B cell (primary cell): ENCODE results near the gene HDHD5. TPM values are rescaled to one million over a fixed set of nuclear protein-coding genes. Genes with fewer than 3 reads are reported as not detected.

Experiments
- ATAC-seq: fragments of 200-7000 bp; cut with Tn5 transposase; one replicate; pipeline ENCODE4 v1.10.0; 2021; ENCODE audit warnings: low read depth, mild to moderate bottlenecking, moderate number of reproducible peaks, moderate library complexity
- CTCF ChIA-PET: fragments of 350-600 bp; sonication (Branson Sonifier 250); formaldehyde crosslinking; loops from one replicate; lab custom pipeline; 2021; ENCODE audit warnings: antibody characterized with exemption, inconsistent platforms; lab: Charles Lee
- POLR2A ChIA-PET: fragments of 350-600 bp; sonication (Branson Sonifier 250); formaldehyde crosslinking; loops from one replicate; lab custom pipeline; 2021; ENCODE audit warnings: antibody characterized with exemption; lab: Charles Lee
- DNase-seq: peaks from one replicate; pipeline ENCODE4 v3.0.0; 2013
- H2AFZ ChIP-seq: 2 replicates; pipeline ENCODE4 v1.6.1; 2012; ENCODE audit warnings: mild to moderate bottlenecking, low read depth, low read length; ENCODE audit not compliant: insufficient read depth, poor library complexity, severe bottlenecking
- H3K27ac ChIP-seq, 2 donors: 1 replicate in 1 of 2; 2 replicates in 1 of 2; pipeline ENCODE4 v1.5.1; 2012 to 2013; ENCODE audit warnings: low read length in 2 of 2, mild to moderate bottlenecking in 2 of 2, moderate library complexity in 1 of 2
- H3K27me3 ChIP-seq, 4 experiments: fragments of 200-600 bp in 1 of 4; sonication (generic) in 1 of 4; replicated peaks in 1 of 4; 1 replicate in 2 of 4; 2 replicates in 2 of 4; pipeline versions ENCODE4 v1.6.1 to v1.7.0; 2013 to 2016; ENCODE audit warnings: low read length in 3 of 4, mild to moderate bottlenecking in 2 of 4, mixed read lengths in 1 of 4, moderate library complexity in 1 of 4; ENCODE audit not compliant: insufficient read depth in 4 of 4, control insufficient read depth in 3 of 4; ENCODE audit errors: control extremely low read depth in 1 of 4
- H3K36me3 ChIP-seq, 2 experiments: replicated peaks in 1 of 2; 1 replicate in 1 of 2; 2 replicates in 1 of 2; pipeline versions ENCODE4 v1.6.1 to v1.7.1; 2013; ENCODE audit warnings: low read length in 1 of 2; ENCODE audit not compliant: insufficient read depth in 2 of 2, control insufficient read depth in 1 of 2; ENCODE audit errors: control extremely low read depth in 1 of 2, extremely low read depth in 1 of 2
- H3K4me1 ChIP-seq, 2 donors: fragments of 200-600 bp in 1 of 2; sonication (generic) in 1 of 2; 1 replicate in 1 of 2; 2 replicates in 1 of 2; pipeline versions ENCODE4 v1.5.1 to v1.6.1; 2013 to 2017; ENCODE audit warnings: low read length in 2 of 2; ENCODE audit not compliant: control insufficient read depth in 2 of 2, insufficient read depth in 2 of 2
- H3K4me2 ChIP-seq: replicated peaks from 2 replicates; pipeline ENCODE3; 2012; ENCODE audit warnings: mild to moderate bottlenecking, low read depth, low read length; ENCODE audit not compliant: poor library complexity, severe bottlenecking
- H3K4me3 ChIP-seq, 5 experiments: fragments of 200-600 bp in 1 of 5; sonication (generic) in 1 of 5; 1 replicate in 3 of 5; 2 replicates in 2 of 5; pipeline versions ENCODE4 v1.5.1 to v1.7.0; 2011 to 2016; ENCODE audit warnings: low read length in 4 of 5, mild to moderate bottlenecking in 4 of 5, low read depth in 2 of 5, control low read depth in 1 of 5, moderate library complexity in 1 of 5; ENCODE audit not compliant: insufficient read depth in 1 of 5; ENCODE audit errors: control extremely low read depth in 1 of 5, extremely low read depth in 1 of 5
- H3K79me2 ChIP-seq: fragments of 200-600 bp; sonication (generic); one replicate; pipeline ENCODE4 v1.6.0; 2016; ENCODE audit warnings: low read length; ENCODE audit not compliant: control insufficient read depth, insufficient read depth
- H3K9ac ChIP-seq: fragments of 200-600 bp; sonication (generic); 2 replicates; pipeline ENCODE4 v1.6.1; 2017; ENCODE audit warnings: mild to moderate bottlenecking, low read length, moderate library complexity
- H3K9me3 ChIP-seq, 3 donors: one replicate each; pipeline versions ENCODE4 v1.6.1 to v1.7.1; 2013; ENCODE audit warnings: low read length in 2 of 3; ENCODE audit not compliant: control insufficient read depth in 2 of 3, insufficient read depth in 1 of 3; ENCODE audit errors: control extremely low read depth in 1 of 3
- H4K20me1 ChIP-seq: 2 replicates; pipeline ENCODE4 v1.6.0; 2012; ENCODE audit warnings: mild to moderate bottlenecking, low read length; ENCODE audit not compliant: insufficient read depth, control insufficient read depth, poor library complexity, severe bottlenecking
- H3K27ac Mint-ChIP-seq: one replicate; pipeline ENCODE4 v1.8.0; 2021; ENCODE audit warnings: mixed read lengths
- H3K27me3 Mint-ChIP-seq: one replicate; pipeline ENCODE4 v1.8.0; 2021; ENCODE audit warnings: mixed read lengths
- H3K4me1 Mint-ChIP-seq: one replicate; pipeline ENCODE4 v1.8.0; 2021; ENCODE audit warnings: mixed read lengths
- H3K4me3 Mint-ChIP-seq: one replicate; pipeline ENCODE4 v1.8.0; 2021; ENCODE audit warnings: mixed read lengths
- H3K9me3 Mint-ChIP-seq: one replicate; pipeline ENCODE4 v1.8.0; 2022; ENCODE audit warnings: mixed read lengths; ENCODE audit not compliant: insufficient read depth
- EZH2 ChIP-seq: IDR thresholded peaks from 2 replicates; pipeline ENCODE4 v1.6.1; 2012; ENCODE audit warnings: borderline replicate concordance, low read depth, mild to moderate bottlenecking, moderate library complexity, low read length; ENCODE audit not compliant: insufficient read depth, poor library complexity, severe bottlenecking
- WGBS: methylation state at CpG from one replicate; pipeline ENCODE4 v1.1.5; 2013; ENCODE audit warnings: missing lambda C conversion rate; ENCODE audit not compliant: insufficient coverage; 5-methylcytosine and 5-hydroxymethylcytosine counted together
- intact Hi-C: fragments of 100-400 bp; cut with micrococcal nuclease; formaldehyde crosslinking; loops from one replicate; pipeline ENCODE4 v1.10.0; 2022
- polyA plus RNA-seq: library from polyadenylated mRNA; depleted of rRNA; stranded (reverse); fragments of >200 nt; gene quantifications from 2 replicates; pipeline ENCODE4 v1.2.3, GENCODE V29; 2012
- total RNA-seq, 2 donors: library from RNA; stranded (reverse); fragments of 120-200 nt in 1 of 2; gene quantifications; 1 replicate in 1 of 2; 2 replicates in 1 of 2; pipeline versions ENCODE4 v1.2.3 to v1.2.4, GENCODE V29; 2013 to 2022
- TF ChIP-seq, protein P1 (sequence below): fragments of 200-600 bp; IDR thresholded peaks from one replicate; pipeline ENCODE4 v1.8.0; 2022; ENCODE audit warnings: antibody characterized with exemption, mild to moderate bottlenecking

The HDHD5 gene
- total and polyA plus RNA-seq, 2 donors (not counting 1 experiment from before 2014, with no cell fraction given), result 17.7 to 37.7 TPM

- H3K4me3 Mint-ChIP-seq, result no peak overlapping the region
- Histone ChIP-seq H3K36me3 (peaks cover 2 to 32% of the 10 kb centered on the region in 2 experiments), H3K4me3 (no peak overlapping the region), H3K27ac (no peak overlapping the region), H3K4me1 (no peaks in the 10 kb centered on the region), H3K79me2 (no peaks in the 10 kb centered on the region), H3K4me2 (no peak overlapping the region), H2AFZ (no peak overlapping the region), H3K9me3 (no peaks in the 10 kb centered on the region), H4K20me1 (no peaks in the 10 kb centered on the region), H3K9ac (no peak overlapping the region), H3K27me3 (no peaks in the 10 kb centered on the region)
- no peak overlapping the region for H3K27ac Mint-ChIP-seq
- no peaks in the 10 kb centered on the region for H3K4me1 Mint-ChIP-seq
- no peaks in the 10 kb centered on the region for H3K27me3 Mint-ChIP-seq
- WGBS, result 97% methylated on average over 11 of the region's 12 CpGs
- ChIA-PET CTCF (interaction anchor here (1.5 kb wide), 1 partner anchor 310 kb away, joined by 4 read pairs; no protein-coding TSS in a partner anchor), POLR2A (interaction anchor here (0.7 kb wide), 1 partner anchor 514 kb away, joined by 3 read pairs; no protein-coding TSS in a partner anchor)
- DNase-seq (no peak), ATAC-seq (no peak)
- TF ChIP-seq, protein P1, sequence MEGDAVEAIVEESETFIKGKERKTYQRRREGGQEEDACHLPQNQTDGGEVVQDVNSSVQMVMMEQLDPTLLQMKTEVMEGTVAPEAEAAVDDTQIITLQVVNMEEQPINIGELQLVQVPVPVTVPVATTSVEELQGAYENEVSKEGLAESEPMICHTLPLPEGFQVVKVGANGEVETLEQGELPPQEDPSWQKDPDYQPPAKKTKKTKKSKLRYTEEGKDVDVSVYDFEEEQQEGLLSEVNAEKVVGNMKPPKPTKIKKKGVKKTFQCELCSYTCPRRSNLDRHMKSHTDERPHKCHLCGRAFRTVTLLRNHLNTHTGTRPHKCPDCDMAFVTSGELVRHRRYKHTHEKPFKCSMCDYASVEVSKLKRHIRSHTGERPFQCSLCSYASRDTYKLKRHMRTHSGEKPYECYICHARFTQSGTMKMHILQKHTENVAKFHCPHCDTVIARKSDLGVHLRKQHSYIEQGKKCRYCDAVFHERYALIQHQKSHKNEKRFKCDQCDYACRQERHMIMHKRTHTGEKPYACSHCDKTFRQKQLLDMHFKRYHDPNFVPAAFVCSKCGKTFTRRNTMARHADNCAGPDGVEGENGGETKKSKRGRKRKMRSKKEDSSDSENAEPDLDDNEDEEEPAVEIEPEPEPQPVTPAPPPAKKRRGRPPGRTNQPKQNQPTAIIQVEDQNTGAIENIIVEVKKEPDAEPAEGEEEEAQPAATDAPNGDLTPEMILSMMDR, result no peak
- TF ChIP-seq EZH2, result no peak
- intact Hi-C loops, result no loop called here
- H3K9me3 Mint-ChIP-seq, result no peaks in the 10 kb centered on the region
Observed at GRCh38 chr22:17191163-17191784, 32.2 kb upstream of the HDHD5 start.

- no peak overlapping the region for H3K4me3 ChIP-seq
- H3K4me1 ChIP-seq, result no peaks in the 10 kb centered on the region
- intact Hi-C loops, result no loop called here
- ATAC-seq (no peak), DNase-seq (no peak)
- H3K9me3 Mint-ChIP-seq, result no peaks in the 10 kb centered on the region
- no peaks in the 10 kb centered on the region for H3K27me3 ChIP-seq
- H3K27ac Mint-ChIP-seq, result no peak overlapping the region
- POLR2A ChIA-PET, result no interaction called here
- CTCF ChIA-PET, result interaction anchor here (1.5 to 3.6 kb wide), 2 partner anchors 19 to 311 kb away, joined by 4 to 12 read pairs; no protein-coding TSS in a partner anchor
- 96% methylated on average over 4 of the region's 10 CpGs for WGBS
- no peaks in the 10 kb centered on the region for H3K4me1 Mint-ChIP-seq
- no peak overlapping the region for H3K9ac ChIP-seq
- H3K9me3 ChIP-seq, result no peaks in the 10 kb centered on the region
- H4K20me1 ChIP-seq, result no peaks in the 10 kb centered on the region
- no peak overlapping the region for H3K27ac ChIP-seq
- H3K79me2 ChIP-seq, result no peaks in the 10 kb centered on the region
- no peak overlapping the region for H2AFZ ChIP-seq
- peaks cover 2 to 36% of the 10 kb centered on the region in 2 experiments for H3K36me3 ChIP-seq
- no peak overlapping the region for H3K4me2 ChIP-seq
- no peak overlapping the region for H3K4me3 Mint-ChIP-seq
- TF ChIP-seq, protein P1, result no peak
- TF ChIP-seq EZH2, result no peak
- H3K27me3 Mint-ChIP-seq, result no peaks in the 10 kb centered on the region
Observed at GRCh38 chr22:17190702-17191101, 31.6 kb upstream of the HDHD5 start.
